NB4 (cell line): ENCODE measurements around the gene PNMA8A.
"Not testable (repeated sequence)": the region's sequence is repeated elsewhere in the genome, so short reads cannot be mapped to it uniquely, and the experiment has no call there.

ENCODE experiments used
- DNase-seq: peaks from one replicate; pipeline ENCODE4 v3.0.0; 2010; ENCODE audit warnings: low read depth
- H3K4me3 ChIP-seq: one replicate; pipeline ENCODE4 v1.5.1; 2011; ENCODE audit warnings: mild to moderate bottlenecking, low read depth, low read length, moderate library complexity
- MYC ChIP-seq: IDR thresholded peaks from 2 replicates; pipeline ENCODE4 v1.6.1; 2011; ENCODE audit warnings: low read depth, low read length
- POLR2A ChIP-seq: IDR thresholded peaks from 2 replicates; pipeline ENCODE4 v1.6.1; 2011; ENCODE audit warnings: mild to moderate bottlenecking; ENCODE audit not compliant: insufficient read length; ENCODE audit errors: extremely low read depth
- TF ChIP-seq, protein P1 (sequence below): IDR thresholded peaks from one replicate; pipeline ENCODE4 v1.5.1; 2012; ENCODE audit warnings: low read depth, low read length
- TF ChIP-seq, protein P2 (sequence below): IDR thresholded peaks from 2 replicates; pipeline ENCODE4 v1.6.1; 2011; ENCODE audit warnings: low read depth, low read length

The PNMA8A gene

DNA sequence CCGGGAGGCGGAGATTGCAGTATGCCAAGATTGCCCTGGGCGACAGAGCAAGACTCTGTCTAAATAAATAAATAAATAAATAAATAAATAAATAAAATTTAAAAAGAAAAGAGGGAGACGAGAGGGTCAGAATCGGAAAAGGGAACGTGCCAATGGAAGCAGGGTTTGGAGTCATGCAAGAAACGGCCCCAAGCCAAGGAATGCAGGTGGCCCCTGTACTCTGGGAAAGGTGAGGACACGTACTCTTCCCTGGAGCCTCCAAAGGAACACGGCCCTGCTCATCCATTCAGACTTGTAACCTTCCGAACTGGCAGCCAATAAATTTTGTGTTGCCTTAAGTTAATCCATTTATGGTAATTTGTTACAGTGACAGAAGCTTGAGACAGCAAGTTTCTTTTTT, 22.8 kb downstream of the PNMA8A start:
- no peak for DNase-seq
- no peak overlapping the region for H3K4me3 ChIP-seq
- TF ChIP-seq POLR2A: no peak

DNA sequence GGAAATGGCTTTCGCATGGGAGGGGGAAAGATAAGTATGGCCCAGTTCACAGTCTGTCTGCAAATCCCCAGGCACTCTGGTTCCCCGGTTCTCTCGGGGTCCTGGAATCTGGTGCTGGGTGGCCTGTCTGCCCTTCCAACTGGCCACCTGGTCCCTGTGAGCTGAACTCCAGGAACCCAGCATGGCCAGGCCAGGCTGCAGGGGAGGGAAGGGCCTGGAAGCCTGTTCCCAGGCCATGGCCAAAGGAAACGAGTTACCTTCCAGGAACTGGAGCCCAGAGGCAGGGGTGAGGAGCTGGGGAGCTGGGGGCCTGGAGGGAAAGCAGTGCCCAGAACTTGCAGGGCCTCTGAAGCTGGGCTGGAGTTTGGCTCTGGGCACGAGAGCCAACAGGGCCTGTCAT, 23.5 kb downstream of the PNMA8A start:
- TF ChIP-seq POLR2A (no peak), MYC (no peak)
- TF ChIP-seq, protein P1, sequence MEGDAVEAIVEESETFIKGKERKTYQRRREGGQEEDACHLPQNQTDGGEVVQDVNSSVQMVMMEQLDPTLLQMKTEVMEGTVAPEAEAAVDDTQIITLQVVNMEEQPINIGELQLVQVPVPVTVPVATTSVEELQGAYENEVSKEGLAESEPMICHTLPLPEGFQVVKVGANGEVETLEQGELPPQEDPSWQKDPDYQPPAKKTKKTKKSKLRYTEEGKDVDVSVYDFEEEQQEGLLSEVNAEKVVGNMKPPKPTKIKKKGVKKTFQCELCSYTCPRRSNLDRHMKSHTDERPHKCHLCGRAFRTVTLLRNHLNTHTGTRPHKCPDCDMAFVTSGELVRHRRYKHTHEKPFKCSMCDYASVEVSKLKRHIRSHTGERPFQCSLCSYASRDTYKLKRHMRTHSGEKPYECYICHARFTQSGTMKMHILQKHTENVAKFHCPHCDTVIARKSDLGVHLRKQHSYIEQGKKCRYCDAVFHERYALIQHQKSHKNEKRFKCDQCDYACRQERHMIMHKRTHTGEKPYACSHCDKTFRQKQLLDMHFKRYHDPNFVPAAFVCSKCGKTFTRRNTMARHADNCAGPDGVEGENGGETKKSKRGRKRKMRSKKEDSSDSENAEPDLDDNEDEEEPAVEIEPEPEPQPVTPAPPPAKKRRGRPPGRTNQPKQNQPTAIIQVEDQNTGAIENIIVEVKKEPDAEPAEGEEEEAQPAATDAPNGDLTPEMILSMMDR: no peak
- TF ChIP-seq, protein P2, sequence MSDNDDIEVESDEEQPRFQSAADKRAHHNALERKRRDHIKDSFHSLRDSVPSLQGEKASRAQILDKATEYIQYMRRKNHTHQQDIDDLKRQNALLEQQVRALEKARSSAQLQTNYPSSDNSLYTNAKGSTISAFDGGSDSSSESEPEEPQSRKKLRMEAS: no peak
- H3K4me3 ChIP-seq: no peak overlapping the region
- DNase-seq: no peak

DNA sequence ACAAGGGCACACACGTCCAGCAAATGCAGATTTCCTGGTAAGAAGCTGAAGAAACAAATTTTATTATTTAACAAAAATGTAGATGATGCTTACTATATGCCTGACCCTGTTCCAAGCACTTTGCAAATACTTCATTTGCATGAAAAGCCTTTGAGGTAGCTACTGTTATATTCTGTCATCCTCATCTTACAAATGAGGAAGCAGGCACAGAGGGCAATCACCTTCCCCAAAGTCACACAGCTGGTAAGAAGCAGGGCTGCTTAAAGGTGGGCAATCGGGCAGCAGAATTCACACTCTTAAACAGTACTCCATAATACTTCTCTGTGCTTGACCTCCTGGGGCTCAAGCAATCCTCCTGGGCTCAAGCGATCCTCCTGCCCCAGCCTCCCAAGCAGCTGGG, 24.4 kb downstream of the PNMA8A start:
- TF ChIP-seq MYC (no peak), POLR2A (no peak)
- TF ChIP-seq, protein P1: no peak
- TF ChIP-seq, protein P2: no peak
- DNase-seq: no peak
- H3K4me3 ChIP-seq: no peak overlapping the region

DNA sequence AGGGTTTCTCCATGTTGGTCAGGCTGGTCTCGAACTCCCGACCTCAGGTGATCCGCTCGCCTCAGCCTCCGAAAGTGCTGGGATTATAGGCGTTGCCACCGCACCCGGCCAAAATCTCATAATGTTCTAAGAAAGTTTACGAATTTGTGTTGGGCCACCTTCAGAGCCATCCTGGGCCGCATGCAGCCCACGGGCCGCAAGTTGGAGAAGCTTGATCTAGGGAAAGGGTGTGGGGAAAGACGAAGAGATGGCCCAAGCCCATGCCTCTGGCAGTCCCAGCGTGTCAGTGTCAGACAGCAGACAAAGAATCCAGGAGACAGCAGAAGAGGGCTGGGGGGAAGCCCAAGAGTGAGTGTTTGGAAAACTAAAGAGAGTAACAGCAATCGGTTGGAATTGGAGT, 25.3 kb downstream of the PNMA8A start:
- no peak for DNase-seq
- no peak overlapping the region for H3K4me3 ChIP-seq
- TF ChIP-seq, protein P2: no peak
- TF ChIP-seq MYC (no peak), POLR2A (no peak)
- TF ChIP-seq, protein P1: no peak

DNA sequence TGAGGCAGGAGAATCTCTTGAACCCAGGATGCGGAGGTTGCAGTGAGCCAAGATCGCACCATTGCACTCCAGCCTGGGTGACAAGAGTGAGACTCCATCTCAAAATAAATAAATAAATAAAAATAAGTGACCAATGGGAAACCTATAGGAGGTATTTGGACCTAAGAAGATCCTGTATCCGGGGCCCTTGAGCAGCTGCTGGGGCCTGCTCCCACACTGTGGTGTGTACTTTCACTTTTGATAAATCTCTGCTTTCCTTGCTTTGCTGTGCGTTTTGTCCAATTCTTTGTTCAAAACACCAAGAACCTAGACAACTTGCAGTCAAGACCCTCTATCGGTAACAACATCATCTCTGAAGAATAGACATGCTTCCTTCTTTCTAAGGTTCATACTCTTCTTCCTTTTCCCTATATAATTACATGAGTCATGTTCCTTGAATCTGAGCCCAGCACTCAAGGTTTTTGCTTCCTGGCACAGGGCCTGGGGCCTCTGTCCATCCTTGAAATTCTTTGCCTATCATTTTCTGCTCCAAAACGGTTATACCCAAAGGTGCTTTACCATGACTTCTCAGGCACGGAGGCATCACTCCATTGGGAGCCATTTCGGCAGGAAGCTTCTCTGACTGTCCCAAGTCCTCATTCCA, 28.4 kb downstream of the PNMA8A start:
- no peak for TF ChIP-seq MYC
- TF ChIP-seq, protein P1: no peak
- TF ChIP-seq, protein P2: no peak
- TF ChIP-seq POLR2A: no peak
- H3K4me3 ChIP-seq: no peak overlapping the region
- DNase-seq: no peak

DNA sequence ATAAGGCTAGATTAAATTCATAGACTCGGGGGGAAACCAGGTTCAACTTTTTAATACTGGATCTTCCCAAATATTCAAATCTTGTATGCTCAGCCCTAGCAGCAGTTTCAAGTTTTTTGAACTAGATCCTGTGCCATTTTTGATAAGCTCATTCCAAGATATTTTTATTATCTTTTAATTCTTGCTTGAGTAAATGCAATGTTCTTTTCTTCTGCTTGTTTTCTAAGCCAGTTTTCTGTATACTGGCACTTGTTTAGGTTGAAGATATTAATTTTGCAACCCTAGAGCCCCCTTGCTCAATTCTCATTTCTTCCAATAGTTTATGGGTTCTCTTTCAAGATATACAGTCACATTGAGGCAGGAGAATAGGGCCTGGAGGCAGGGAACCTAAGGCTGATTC, 29.5 kb downstream of the PNMA8A start:
- no peak overlapping the region for H3K4me3 ChIP-seq
- TF ChIP-seq POLR2A: no peak
- TF ChIP-seq, protein P2: no peak
- TF ChIP-seq MYC: no peak
- TF ChIP-seq, protein P1: no peak
- no peak for DNase-seq

DNA sequence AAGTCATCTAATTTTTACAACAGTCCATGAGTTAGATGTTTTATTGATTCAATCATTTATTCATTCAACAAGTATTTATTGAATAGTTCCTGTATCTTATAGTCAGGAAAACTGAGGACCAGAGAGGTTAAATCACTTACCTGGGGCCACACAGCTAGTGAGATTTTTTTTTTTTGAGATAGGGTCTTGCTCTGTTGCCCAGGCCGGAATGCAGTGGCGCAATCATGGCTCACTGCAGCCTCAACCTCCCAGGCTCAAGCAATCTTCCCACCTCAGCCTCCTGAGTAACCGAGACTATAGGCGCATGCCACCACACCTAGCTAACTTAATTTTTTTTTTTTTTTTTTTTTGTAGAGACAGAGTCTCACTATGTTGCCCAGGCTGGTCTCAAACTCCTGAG, 35.7 kb downstream of the PNMA8A start:
- H3K4me3 ChIP-seq, DNase-seq: not testable (repeated sequence)
